Left lung (tissue), 10 donors: ENCODE measurements around the gene IFNA6. TPM values are rescaled to one million over a fixed set of nuclear protein-coding genes. Genes with fewer than 3 reads are reported as not detected.

Experiments used
- ATAC-seq: fragments of 200-7000 bp; cut with Tn5 transposase; one replicate; pipeline ENCODE4 v1.9.1; 2020; ENCODE audit warnings: moderate library complexity
- DNase-seq, 4 donors: peaks; one replicate each; pipeline ENCODE4 v3.0.0-alpha.2; 2013 to 2020
- H3K27ac ChIP-seq, 2 donors: fragments of 200-600 bp; sonication (generic) in 1 of 2; one replicate each; pipeline versions ENCODE4 v1.5.0 to v1.8.0; 2020 to 2021
- H3K27me3 ChIP-seq, 2 donors: fragments of 200-600 bp; sonication (generic) in 1 of 2; one replicate each; pipeline versions ENCODE4 v1.5.0 to v1.8.0; 2020 to 2021
- H3K36me3 ChIP-seq, 2 donors: fragments of 200-600 bp; sonication (generic) in 1 of 2; one replicate each; pipeline versions ENCODE4 v1.5.0 to v1.8.0; 2020 to 2021
- H3K4me1 ChIP-seq, 2 donors: fragments of 200-600 bp; one replicate each; pipeline ENCODE4 v1.8.0; 2021
- H3K4me3 ChIP-seq, 2 donors: fragments of 200-600 bp; sonication (generic) in 1 of 2; one replicate each; pipeline versions ENCODE4 v1.5.0 to v1.8.0; 2020 to 2021; ENCODE audit warnings: mild to moderate bottlenecking in 1 of 2
- H3K9me3 ChIP-seq, 2 donors: fragments of 200-600 bp; sonication (generic) in 1 of 2; one replicate each; pipeline versions ENCODE4 v1.5.0 to v1.8.0; 2020 to 2021
- CTCF ChIP-seq, 2 donors: fragments of 200-600 bp; sonication (generic) in 1 of 2; IDR thresholded peaks; one replicate each; pipeline versions ENCODE4 v1.5.0 to v1.8.0; 2021; ENCODE audit warnings: antibody characterized with exemption in 2 of 2
- intact Hi-C, 2 donors: fragments of 100-400 bp; cut with DNase I; formaldehyde crosslinking; loops; one replicate each; pipeline versions ENCODE4 v1.11.2 to v1.14.2; 2022
- polyA plus RNA-seq, 6 donors: library from polyadenylated mRNA; unstranded; fragments of 120-200 nt; gene quantifications; one replicate each; pipeline ENCODE4 v1.2.1, GENCODE V29; 2013; ENCODE audit not compliant: insufficient read length in 6 of 6
- total RNA-seq, 2 donors: library from RNA; stranded (reverse); fragmentation: NEBNext Ultra II Directional; extraction: Animal tissue kit (Norgen Biotek cat#: 25700); gene quantifications; one replicate each; pipeline ENCODE4 v1.2.1, GENCODE V29; 2021
- donor health status: DM: no; HTN: yes; CAD: no.
- donor health status: DM: no; HTN: no; CAD: no.

IFNA6 gene
- total and polyA plus RNA-seq, 8 donors = not detected

GRCh38 chr9:21340735-21341134, 10.0 kb downstream of the IFNA6 start:
- no peak overlapping the region for H3K27ac ChIP-seq
- H3K27me3 ChIP-seq = no peaks in the 10 kb centered on the region
- no peak for TF ChIP-seq CTCF (IDR thresholded peaks at IDR 0.05)
- ATAC-seq (no peak), DNase-seq (no peak)
- H3K4me1 ChIP-seq = no peaks in the 10 kb centered on the region
- H3K36me3 ChIP-seq = no peaks in the 10 kb centered on the region
- intact Hi-C loops = no loop called here
- H3K4me3 ChIP-seq = no peak overlapping the region
- no peaks in the 10 kb centered on the region for H3K9me3 ChIP-seq

- DNase-seq (no peak), ATAC-seq (no peak)
- intact Hi-C loops = no loop called here
- H3K27me3 ChIP-seq = no peaks in the 10 kb centered on the region
- TF ChIP-seq CTCF (IDR thresholded peaks at IDR 0.05) = no peak
- H3K27ac ChIP-seq = no peak overlapping the region
- no peaks in the 10 kb centered on the region for H3K9me3 ChIP-seq
- peaks cover 24 to 30% of the 10 kb centered on the region in 2 donors for H3K4me1 ChIP-seq
- H3K4me3 ChIP-seq = no peak overlapping the region
- no peaks in the 10 kb centered on the region for H3K36me3 ChIP-seq
Observed at GRCh38 chr9:21336457-21336856, 14.2 kb downstream of the IFNA6 start.

- Histone ChIP-seq H3K9me3 (no peaks in the 10 kb centered on the region), H3K4me1 (peaks cover 27 to 45% of the 10 kb centered on the region in 2 donors), H3K27me3 (no peaks in the 10 kb centered on the region), H3K36me3 (peaks cover 0 to 5% of the 10 kb centered on the region in 2 donors), H3K27ac (peak within 1 kb of the TSS; percentile 96 to 97), H3K4me3 (peak within 1 kb of the TSS; percentile 85 to 87)
- intact Hi-C loops = no loop called here
- peak; percentile 87 to 96 (median 95) for DNase-seq
- ATAC-seq = peak; percentile 100
- no peak for TF ChIP-seq CTCF (IDR thresholded peaks at IDR 0.05)
Observed at GRCh38 chr9:21334701-21335632, 15.7 kb downstream of the IFNA6 start, which contains the start of gene KLHL9. KLHL9 (minus strand) TSS chr9:21335404; CDS start chr9:21334859, 545 bp downstream.

GRCh38 chr9:21333226-21333625, 17.5 kb downstream of the IFNA6 start:
- DNase-seq = no peak
- no peak for ATAC-seq
- no peaks in the 10 kb centered on the region for H3K27me3 ChIP-seq
- intact Hi-C loops = no loop called here
- no peak overlapping the region for H3K27ac ChIP-seq
- no peaks in the 10 kb centered on the region for H3K9me3 ChIP-seq
- TF ChIP-seq CTCF (IDR thresholded peaks at IDR 0.05) = no peak
- peaks cover 0 to 7% of the 10 kb centered on the region in 2 donors for H3K36me3 ChIP-seq
- peak overlapping the region in 1 of 2 donors; percentile 87 for H3K4me3 ChIP-seq
- H3K4me1 ChIP-seq = peaks cover 27 to 60% of the 10 kb centered on the region in 2 donors

GRCh38 chr9:21331676-21332402, 18.8 kb downstream of the IFNA6 start:
- Histone ChIP-seq H3K27me3 (no peaks in the 10 kb centered on the region), H3K9me3 (no peaks in the 10 kb centered on the region), H3K4me1 (peaks cover 27 to 74% of the 10 kb centered on the region in 2 donors), H3K27ac (no peak overlapping the region), H3K36me3 (peaks cover 0 to 7% of the 10 kb centered on the region in 2 donors), H3K4me3 (no peak overlapping the region)
- ATAC-seq (no peak), DNase-seq (no peak)
- intact Hi-C loops = no loop called here
- TF ChIP-seq CTCF (IDR thresholded peaks at IDR 0.05) = no peak
